SU-DHL-6 (cell line): ENCODE measurements around the gene BTBD16.

Experiments used
- H2AFZ ChIP-seq: fragments of 200-600 bp; sonication (generic); 2 replicates; pipeline ENCODE4 v1.6.1; 2014; ENCODE audit warnings: low read depth, mild to moderate bottlenecking, moderate library complexity, mixed read lengths, antibody characterized with exemption, low read length; ENCODE audit not compliant: severe bottlenecking
- H3F3A ChIP-seq: fragments of 200-600 bp; shearing (Covaris generic); 2 replicates; pipeline ENCODE4 v1.6.0; 2016; ENCODE audit warnings: antibody characterized with exemption, mild to moderate bottlenecking; ENCODE audit not compliant: insufficient read depth
- H3K27ac ChIP-seq: fragments of 200-600 bp; sonication (generic); 2 replicates; pipeline ENCODE4 v1.5.1; 2016; ENCODE audit warnings: low read depth, mild to moderate bottlenecking, low read length, moderate library complexity, mixed read lengths
- H3K27me3 ChIP-seq: fragments of 200-600 bp; sonication (generic), shearing (Covaris generic); 2 replicates; pipeline ENCODE4 v1.6.0; 2014; ENCODE audit warnings: mild to moderate bottlenecking, low read length
- H3K36me3 ChIP-seq: fragments of 200-600 bp; sonication (generic); 2 replicates; pipeline ENCODE4 v1.6.1; 2014; ENCODE audit warnings: mild to moderate bottlenecking, low read length, mixed read lengths
- H3K4me2 ChIP-seq: fragments of 300-600, 200-600 bp; shearing (Covaris generic), sonication (generic); 2 replicates; pipeline ENCODE4 v1.6.0; 2014; ENCODE audit warnings: low read length, low read depth, mild to moderate bottlenecking; ENCODE audit not compliant: poor library complexity, severe bottlenecking
- H3K4me3 ChIP-seq: fragments of 200-600 bp; sonication (generic); 2 replicates; pipeline ENCODE4 v1.5.1; 2014; ENCODE audit warnings: antibody characterized with exemption, low read length, mild to moderate bottlenecking, mixed read lengths; ENCODE audit not compliant: insufficient read depth, poor library complexity, severe bottlenecking
- H3K79me2 ChIP-seq: fragments of 200-600 bp; sonication (generic); 2 replicates; pipeline ENCODE4 v1.6.1; 2014; ENCODE audit warnings: mild to moderate bottlenecking, low read length, moderate library complexity; ENCODE audit not compliant: insufficient read depth
- H3K9ac ChIP-seq: fragments of 200-600 bp; sonication (generic); 2 replicates; pipeline ENCODE4 v1.7.0; 2014; ENCODE audit warnings: mild to moderate bottlenecking, low read length
- H3K9me2 ChIP-seq: fragments of 200-600 bp; sonication (generic); replicated peaks from 2 replicates; pipeline ENCODE4 v1.6.1; 2014; ENCODE audit warnings: low read length; ENCODE audit not compliant: insufficient read depth
- H3K9me3 ChIP-seq: fragments of 200-600 bp; sonication (generic); 2 replicates; pipeline ENCODE4 v1.6.1; 2014; ENCODE audit warnings: low read length, mixed read lengths; ENCODE audit not compliant: insufficient read depth
- H4K20me1 ChIP-seq: fragments of 200-600 bp; sonication (generic); 2 replicates; pipeline ENCODE4 v1.6.1; 2014; ENCODE audit warnings: low read depth, mild to moderate bottlenecking, antibody characterized with exemption, low read length, moderate library complexity, mixed read lengths
- EZH2phosphoT487 ChIP-seq: fragments of 200-600 bp; sonication (generic), shearing (Covaris generic); conservative IDR thresholded peaks from 2 replicates; pipeline ENCODE4 v1.6.1; 2018; ENCODE audit warnings: mild to moderate bottlenecking, antibody characterized with exemption, low read length, moderate library complexity, mixed read lengths
- TF ChIP-seq, protein P1 (sequence below): fragments of 200-600 bp; sonication (generic); IDR thresholded peaks from one replicate; pipeline ENCODE4 v1.5.1; 2017; ENCODE audit warnings: antibody characterized with exemption, mild to moderate bottlenecking, low read length, moderate library complexity; ENCODE audit not compliant: insufficient read depth, poor library complexity, severe bottlenecking

The BTBD16 gene

DNA sequence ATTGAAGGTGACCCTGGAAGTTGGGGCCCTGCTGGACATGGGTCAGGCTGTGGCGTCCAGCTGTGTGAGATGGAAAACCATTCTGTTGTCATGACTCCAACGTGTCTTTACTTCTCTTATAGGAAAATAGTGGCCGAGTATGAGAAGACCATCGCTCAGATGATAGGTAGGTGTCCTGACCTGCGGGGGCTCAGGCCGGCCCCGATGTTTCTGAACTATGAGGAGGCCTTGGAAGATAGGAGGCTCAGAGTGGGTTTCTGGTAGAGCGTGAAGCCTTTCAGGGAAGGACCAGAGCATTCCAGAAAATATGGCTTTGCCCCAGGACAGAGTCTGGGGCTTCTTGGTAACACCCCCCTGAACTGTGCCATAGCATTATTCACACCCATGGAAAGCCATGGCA, 29.3 kb upstream of the BTBD16 start:
- no peak overlapping the region for H3K4me3 ChIP-seq
- no peak overlapping the region for H3K9ac ChIP-seq
- no peaks in the 10 kb centered on the region for H3K36me3 ChIP-seq
- no peaks in the 10 kb centered on the region for H3F3A ChIP-seq
- no peak overlapping the region for H3K4me2 ChIP-seq
- H3K79me2 ChIP-seq: no peaks in the 10 kb centered on the region
- TF ChIP-seq, protein P1, sequence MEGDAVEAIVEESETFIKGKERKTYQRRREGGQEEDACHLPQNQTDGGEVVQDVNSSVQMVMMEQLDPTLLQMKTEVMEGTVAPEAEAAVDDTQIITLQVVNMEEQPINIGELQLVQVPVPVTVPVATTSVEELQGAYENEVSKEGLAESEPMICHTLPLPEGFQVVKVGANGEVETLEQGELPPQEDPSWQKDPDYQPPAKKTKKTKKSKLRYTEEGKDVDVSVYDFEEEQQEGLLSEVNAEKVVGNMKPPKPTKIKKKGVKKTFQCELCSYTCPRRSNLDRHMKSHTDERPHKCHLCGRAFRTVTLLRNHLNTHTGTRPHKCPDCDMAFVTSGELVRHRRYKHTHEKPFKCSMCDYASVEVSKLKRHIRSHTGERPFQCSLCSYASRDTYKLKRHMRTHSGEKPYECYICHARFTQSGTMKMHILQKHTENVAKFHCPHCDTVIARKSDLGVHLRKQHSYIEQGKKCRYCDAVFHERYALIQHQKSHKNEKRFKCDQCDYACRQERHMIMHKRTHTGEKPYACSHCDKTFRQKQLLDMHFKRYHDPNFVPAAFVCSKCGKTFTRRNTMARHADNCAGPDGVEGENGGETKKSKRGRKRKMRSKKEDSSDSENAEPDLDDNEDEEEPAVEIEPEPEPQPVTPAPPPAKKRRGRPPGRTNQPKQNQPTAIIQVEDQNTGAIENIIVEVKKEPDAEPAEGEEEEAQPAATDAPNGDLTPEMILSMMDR: no peak
- no peak for TF ChIP-seq EZH2phosphoT487
- no peak overlapping the region for H3K27ac ChIP-seq
- H3K9me2 ChIP-seq: no peaks in the 10 kb centered on the region
- no peaks in the 10 kb centered on the region for H3K9me3 ChIP-seq
- no peak overlapping the region for H2AFZ ChIP-seq
- H3K27me3 ChIP-seq: no peaks in the 10 kb centered on the region
- no peaks in the 10 kb centered on the region for H4K20me1 ChIP-seq

DNA sequence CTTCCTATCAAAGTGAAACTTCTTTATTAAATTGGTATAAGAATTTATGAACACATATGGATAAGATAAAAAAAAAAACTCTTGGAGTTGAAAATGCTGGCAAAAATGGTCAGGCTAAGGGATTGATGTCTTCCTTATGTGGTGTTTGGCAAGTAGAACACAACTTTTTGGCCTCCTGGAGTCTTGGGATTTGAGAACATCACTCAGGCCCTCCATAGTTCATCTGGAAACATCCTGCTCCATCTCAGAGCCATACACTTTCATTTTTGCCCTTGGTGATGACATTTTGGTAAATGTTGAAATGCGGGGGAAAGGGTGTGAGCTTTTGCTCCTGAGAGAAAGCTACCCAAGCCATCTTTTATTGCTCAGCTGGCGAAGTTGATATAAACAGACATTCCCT, 27.5 kb upstream of the BTBD16 start:
- no peak overlapping the region for H2AFZ ChIP-seq
- no peaks in the 10 kb centered on the region for H4K20me1 ChIP-seq
- H3K36me3 ChIP-seq: no peaks in the 10 kb centered on the region
- H3K4me2 ChIP-seq: no peak overlapping the region
- H3K27me3 ChIP-seq: no peaks in the 10 kb centered on the region
- TF ChIP-seq, protein P1: no peak
- no peak overlapping the region for H3K9ac ChIP-seq
- H3K27ac ChIP-seq: no peak overlapping the region
- H3K79me2 ChIP-seq: no peaks in the 10 kb centered on the region
- H3K9me2 ChIP-seq: no peaks in the 10 kb centered on the region
- no peaks in the 10 kb centered on the region for H3F3A ChIP-seq
- no peaks in the 10 kb centered on the region for H3K9me3 ChIP-seq
- no peak overlapping the region for H3K4me3 ChIP-seq

DNA sequence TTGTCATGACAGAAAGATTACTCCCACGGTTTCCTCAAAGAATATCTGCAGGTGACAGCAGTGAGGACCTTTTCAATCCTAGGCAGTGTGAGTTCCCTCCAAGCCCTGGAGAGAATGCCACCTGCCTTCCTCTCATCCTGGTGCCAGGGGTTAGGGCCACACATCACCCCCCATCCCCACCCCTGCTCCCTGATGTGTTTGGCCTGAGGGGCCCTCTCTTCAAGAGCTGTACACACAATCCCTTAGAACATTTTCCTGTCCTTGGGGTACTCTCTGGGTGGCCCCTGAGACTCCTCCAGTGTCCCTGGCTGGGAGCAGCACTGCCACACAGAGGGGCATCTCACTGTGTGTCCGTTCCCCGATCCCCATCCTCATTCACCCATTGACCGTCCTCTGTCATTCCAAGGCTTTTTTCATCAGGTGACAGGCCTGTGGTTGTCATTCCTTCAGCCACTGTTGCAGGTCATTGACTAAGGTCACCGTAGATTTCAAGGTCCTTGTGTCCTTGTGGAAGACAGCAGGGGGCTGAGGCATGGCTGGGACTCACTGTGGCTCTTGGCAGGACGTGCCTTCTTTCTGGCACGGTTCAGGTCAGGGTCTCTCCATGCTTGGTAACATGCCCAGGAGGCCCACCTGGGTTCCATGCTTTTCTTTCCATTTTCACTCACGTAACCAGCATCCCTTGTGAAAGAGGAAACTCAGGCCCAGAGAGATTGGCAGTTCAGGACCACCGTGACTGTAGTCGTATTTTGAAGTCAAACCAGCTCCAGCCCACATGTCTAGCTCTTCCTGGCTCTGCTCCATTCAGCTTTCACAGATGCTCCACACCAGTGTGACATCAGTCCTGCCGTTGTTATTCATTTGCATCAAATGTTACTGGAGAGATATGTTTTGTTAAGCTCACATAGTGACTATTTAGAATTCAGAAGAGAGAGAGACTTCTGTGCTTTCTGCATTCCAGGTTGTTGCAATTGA, 26.8 kb upstream of the BTBD16 start:
- H2AFZ ChIP-seq: no peak overlapping the region
- TF ChIP-seq, protein P1: no peak
- no peak for TF ChIP-seq EZH2phosphoT487
- H3K27me3 ChIP-seq: no peaks in the 10 kb centered on the region
- no peak overlapping the region for H3K4me3 ChIP-seq
- no peaks in the 10 kb centered on the region for H3K9me3 ChIP-seq
- H3K9me2 ChIP-seq: no peaks in the 10 kb centered on the region
- H3K79me2 ChIP-seq: no peaks in the 10 kb centered on the region
- H3K27ac ChIP-seq: no peak overlapping the region
- no peak overlapping the region for H3K4me2 ChIP-seq
- no peak overlapping the region for H3K9ac ChIP-seq
- no peaks in the 10 kb centered on the region for H3K36me3 ChIP-seq
- H4K20me1 ChIP-seq: no peaks in the 10 kb centered on the region
- no peaks in the 10 kb centered on the region for H3F3A ChIP-seq
